ENCODE results near the gene SCD5. TPM values are rescaled to one million over a fixed set of nuclear protein-coding genes. Genes with fewer than 3 reads are reported as not detected.

Gene SCD5
- total and polyA plus RNA-seq, 2 of the 8 experiments (the other 6 are each of a cell fraction or from before 2014, with no cell fraction given): 0.92 to 1.2 TPM

DNA sequence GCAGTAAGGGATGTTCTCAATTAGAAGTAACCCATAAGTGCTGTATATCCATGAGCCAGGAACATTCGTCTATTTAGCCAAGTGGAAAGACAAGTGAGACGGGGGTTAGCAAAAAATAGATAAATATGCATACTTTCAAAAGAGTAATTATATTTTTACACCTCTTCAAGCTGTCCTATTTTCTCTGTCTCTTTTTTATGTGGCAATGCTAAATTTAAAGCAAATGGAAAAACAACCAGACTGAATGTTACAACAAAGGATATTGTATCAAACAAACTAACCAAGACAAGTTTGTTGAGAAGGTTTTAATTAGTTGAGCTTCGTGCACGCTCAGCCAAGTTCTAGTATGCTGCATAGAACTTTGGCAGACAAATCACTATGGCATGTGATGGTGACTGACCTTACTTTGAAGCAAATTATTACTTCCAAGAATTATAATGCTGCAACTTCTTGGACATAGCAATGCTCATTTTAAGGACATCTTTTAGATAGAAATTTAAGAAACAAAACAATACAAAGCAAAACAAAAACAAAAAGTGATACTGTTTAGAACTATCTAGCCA lies 175.4 kb downstream of the SCD5 start:
- no peak for FAIRE-seq
- Histone ChIP-seq H3K56ac (replicated peaks; ENCODE audit: insufficient read length, low read depth, low read length) (no peak overlapping the region), H4K91ac (replicated peaks; ENCODE audit: insufficient read length, low read length) (no peak overlapping the region), H3K79me2 (ENCODE audit: control insufficient read depth in 1 of 2, insufficient read depth in 2 of 2, low read length in 2 of 2) (no peaks in the 10 kb centered on the region), H3K4me2 (ENCODE audit: insufficient read depth in 1 of 2, low read depth in 2 of 2, low read length in 2 of 2) (no peak overlapping the region), H3K36me3 (ENCODE audit: control insufficient read depth in 2 of 4, insufficient read depth in 4 of 4, low read length in 3 of 4) (no peaks in the 10 kb centered on the region), H3K27me3 (replicated peaks in 1 of 4; ENCODE audit: control insufficient read depth in 3 of 4, extremely low read depth in 1 of 4, insufficient read depth in 3 of 4, low read length in 3 of 4) (no peaks in the 10 kb centered on the region), H3K9me3 (ENCODE audit: insufficient read depth in 2 of 2, low read depth in 1 of 2, low read length in 1 of 2) (no peaks in the 10 kb centered on the region), H3K9ac (replicated peaks in 1 of 4; ENCODE audit: extremely low read depth in 1 of 4, low read depth in 3 of 4, low read length in 3 of 4) (no peak overlapping the region), H3K23me2 (ENCODE audit: low read depth, low read length) (no peaks in the 10 kb centered on the region), H2BK12ac (ENCODE audit: low read depth, low read length) (no peak overlapping the region), H2AFZ (ENCODE audit: low read length) (no peak overlapping the region), H3K4ac (replicated peaks; ENCODE audit: insufficient read length, low read depth, low read length) (no peak overlapping the region), H3K18ac (ENCODE audit: extremely low read depth, low read length) (no peak overlapping the region), H4K8ac (ENCODE audit: extremely low read depth, insufficient read depth, low read length) (no peak overlapping the region), H2AK5ac (ENCODE audit: low read depth, low read length) (no peak overlapping the region), H4K5ac (ENCODE audit: insufficient read length, low read depth, low read length) (no peak overlapping the region), H3K4me1 (replicated peaks in 1 of 4; ENCODE audit: control insufficient read depth in 3 of 4, insufficient read depth in 4 of 4, low read length in 3 of 4) (no peaks in the 10 kb centered on the region), H3K27ac (ENCODE audit: low read depth, low read length) (no peak overlapping the region), H3K14ac (ENCODE audit: insufficient read length) (no peak overlapping the region), H2BK20ac (ENCODE audit: low read length) (no peak overlapping the region), H3K79me1 (ENCODE audit: low read depth, low read length) (no peaks in the 10 kb centered on the region), H2BK5ac (ENCODE audit: low read depth, low read length) (no peak overlapping the region), H2BK15ac (ENCODE audit: low read length) (no peak overlapping the region), H4K20me1 (replicated peaks in 1 of 2; ENCODE audit: control insufficient read depth in 1 of 2, insufficient read depth in 2 of 2, low read length in 2 of 2) (no peaks in the 10 kb centered on the region), H3K23ac (ENCODE audit: insufficient read length) (no peak overlapping the region), H2BK120ac (replicated peaks; ENCODE audit: low read depth, low read length) (no peak overlapping the region), H3K4me3 (ENCODE audit: extremely low read depth in 1 of 4, insufficient read depth in 2 of 4, low read depth in 3 of 4, low read length in 4 of 4) (no peak overlapping the region)
- ChIA-PET CTCF (ENCODE audit: partially characterized antibody) (interaction anchor here (0.7 kb wide), 1 partner anchor 28 kb away, joined by 3 read pairs; no protein-coding TSS in a partner anchor), POLR2A (ENCODE audit: partially characterized antibody) (interaction anchor here (1.5 kb wide), 1 partner anchor 149 kb away, joined by 3 read pairs; no protein-coding TSS in a partner anchor)
- 87% methylated on average over 4 of the region's 4 CpGs; no CpG with 5 or more reads in 1 of the 2 experiments for WGBS, 2 experiments (ENCODE audit: extremely low coverage in 1 of 2, insufficient coverage in 1 of 2, insufficient read length in 1 of 2, insufficient replicate concordance in 2 of 2, low coverage in 1 of 2, low lambda C conversion rate in 2 of 2, missing lambda C conversion rate in 1 of 2)
- no peak for DNase-seq (ENCODE audit: low read depth in 1 of 2, low spot score in 2 of 2)
- TF ChIP-seq ATF2 (IDR thresholded peaks at IDR 0.05; ENCODE audit: low read length): no peak
